ENCODE measurements around the gene LIMCH1. TPM values are rescaled to one million over a fixed set of nuclear protein-coding genes. Genes with fewer than 3 reads are reported as not detected.

Gene LIMCH1
- total RNA-seq, 2 donors from 2014 or later, result 9.3 to 24.1 TPM

DNA sequence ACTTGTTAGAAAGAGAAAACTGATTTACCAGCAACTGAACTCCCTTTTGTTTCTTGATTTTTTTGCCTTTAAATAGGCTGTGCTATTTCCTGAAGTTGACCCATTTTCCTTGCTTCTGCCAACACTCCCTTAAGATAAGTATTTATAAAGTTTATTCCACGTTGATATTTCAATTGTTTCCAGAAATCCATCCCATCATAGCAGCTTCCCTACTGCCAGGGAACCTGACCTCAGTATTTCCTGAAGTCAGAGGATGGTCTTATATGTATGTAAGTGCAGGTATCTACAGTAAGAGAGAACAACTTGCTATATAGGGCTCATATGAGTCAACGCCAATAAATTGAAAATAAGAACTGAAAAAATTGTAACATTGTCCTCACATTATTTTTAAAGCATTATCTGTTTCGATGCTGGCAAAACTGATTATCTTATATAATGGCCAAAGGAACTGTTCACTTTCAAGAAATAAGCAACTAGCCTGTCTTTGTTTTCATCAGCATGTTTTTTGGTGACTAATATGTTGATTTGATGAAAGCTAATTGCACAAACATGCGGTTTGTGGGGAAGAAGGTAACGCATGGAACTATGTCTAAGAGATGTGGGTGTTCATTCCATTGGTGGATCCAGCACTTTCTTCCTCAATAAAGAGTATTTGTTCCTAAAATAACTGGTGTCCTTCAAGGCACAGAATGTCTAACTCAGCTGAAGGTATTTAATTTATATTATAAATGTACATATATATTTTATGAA, 4.7 kb downstream of the LIMCH1 start:
- no peaks in the 10 kb centered on the region for H3K4me1 ChIP-seq
- H3K9me3 ChIP-seq, result no peaks in the 10 kb centered on the region
- no peaks in the 10 kb centered on the region for H3K27me3 ChIP-seq
- intact Hi-C loops (cut with DNase I), result no loop called here
- H3K27ac ChIP-seq, result no peak overlapping the region
- ATAC-seq, result no peak
- 71% methylated on average over 5 of the region's 5 CpGs for WGBS, 2 donors
- TF ChIP-seq CTCF (IDR thresholded peaks at IDR 0.05), result no peak
- no peak for TF ChIP-seq POLR2A (IDR thresholded peaks at IDR 0.05)
- DNase-seq, result no peak
- no peaks in the 10 kb centered on the region for H3K36me3 ChIP-seq (replicated peaks in 1 of 2; ENCODE audit: insufficient read depth in 1 of 2, low read depth in 2 of 2)
- no peak overlapping the region for H3K4me3 ChIP-seq

- H3K36me3 ChIP-seq (replicated peaks in 1 of 2; ENCODE audit: insufficient read depth in 1 of 2, low read depth in 2 of 2), result no peaks in the 10 kb centered on the region
- no peak overlapping the region for H3K4me3 ChIP-seq
- H3K9me3 ChIP-seq, result no peaks in the 10 kb centered on the region
- ATAC-seq, result no peak
- 16 to 23% methylated on average over 6 of the region's 6 CpGs for WGBS, 2 donors
- DNase-seq, result no peak
- peak overlapping the region in 1 of 4 donors; percentile 27 for H3K27ac ChIP-seq
- TF ChIP-seq CTCF (IDR thresholded peaks at IDR 0.05) (no peak), POLR2A (IDR thresholded peaks at IDR 0.05) (no peak)
- H3K27me3 ChIP-seq, result no peaks in the 10 kb centered on the region
- peaks cover 23% of the 10 kb centered on the region for H3K4me1 ChIP-seq
- intact Hi-C loops (cut with DNase I), result no loop called here
Measured at GRCh38 chr4:41545238-41545637, 7.3 kb downstream of the LIMCH1 start.

GRCh38 chr4:41546638-41547037, 8.7 kb downstream of the LIMCH1 start:
- no peak for TF ChIP-seq POLR2A (IDR thresholded peaks at IDR 0.05)
- no peak for TF ChIP-seq CTCF (IDR thresholded peaks at IDR 0.05)
- intact Hi-C loops (cut with DNase I), result no loop called here
- peaks cover 37% of the 10 kb centered on the region for H3K4me1 ChIP-seq

DNA sequence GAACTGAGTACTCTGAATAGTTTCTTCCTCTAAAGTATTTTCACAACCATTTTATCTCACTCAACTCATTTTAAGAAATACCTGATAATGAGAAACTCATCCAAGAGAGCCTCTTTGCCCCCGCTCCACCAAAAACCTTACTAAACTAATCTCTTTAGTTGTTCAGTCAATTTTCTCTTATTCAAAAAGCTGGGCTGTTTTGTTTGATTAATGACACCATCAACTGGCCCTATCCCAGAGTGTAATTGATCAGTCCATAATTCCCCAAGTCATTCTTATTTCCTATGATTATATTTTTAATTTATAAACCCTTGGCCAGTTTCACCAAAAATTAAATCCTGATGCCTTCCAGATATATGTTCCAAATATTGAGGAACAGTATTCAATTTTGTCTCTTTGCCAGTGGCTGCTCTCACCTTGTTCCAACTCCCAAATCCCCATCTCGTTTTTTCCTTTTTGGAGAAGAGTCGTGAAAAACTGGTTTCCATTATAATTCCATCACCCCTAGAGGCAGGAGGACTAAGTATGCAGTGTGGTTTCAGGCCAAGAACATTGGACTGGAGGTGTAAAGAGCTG, 10.4 kb downstream of the LIMCH1 start:
- H3K36me3 ChIP-seq (replicated peaks in 1 of 2; ENCODE audit: insufficient read depth in 1 of 2, low read depth in 2 of 2), result no peaks in the 10 kb centered on the region
- intact Hi-C loops (cut with DNase I), result no loop called here
- peak overlapping the region in 1 of 4 donors; percentile 21 for H3K27ac ChIP-seq
- H3K4me3 ChIP-seq, result no peak overlapping the region
- no peaks in the 10 kb centered on the region for H3K27me3 ChIP-seq
- DNase-seq (no peak), ATAC-seq (no peak)
- WGBS, 2 donors, result 74 to 80% methylated on average over 3 of the region's 3 CpGs
- H3K4me1 ChIP-seq, result peaks cover 37% of the 10 kb centered on the region
- no peaks in the 10 kb centered on the region for H3K9me3 ChIP-seq
- no peak for TF ChIP-seq POLR2A (IDR thresholded peaks at IDR 0.05)
- no peak for TF ChIP-seq CTCF (IDR thresholded peaks at IDR 0.05)

More at GRCh38 chr4:41546638-41547037, 8.7 kb downstream of the LIMCH1 start:
- Histone ChIP-seq H3K27ac (no peak overlapping the region), H3K9me3 (no peaks in the 10 kb centered on the region), H3K4me3 (no peak overlapping the region), H3K36me3 (replicated peaks in 1 of 2; ENCODE audit: insufficient read depth in 1 of 2, low read depth in 2 of 2) (no peaks in the 10 kb centered on the region), H3K27me3 (no peaks in the 10 kb centered on the region)
- WGBS, 2 donors, result 90 to 92% methylated on average over 2 of the region's 2 CpGs
- no peak for ATAC-seq
- DNase-seq, result no peak

Measured in body of pancreas (tissue), 4 donors.